GM19035 (cell line): Measurements from ENCODE around the gene GORASP1.

Experiments
- ATAC-seq: cut with Tn5 transposase; IDR thresholded peaks from one replicate; pipeline ENCODE4 v1.9.1; 2021; ENCODE audit not compliant: unreplicated experiment

Gene GORASP1

DNA sequence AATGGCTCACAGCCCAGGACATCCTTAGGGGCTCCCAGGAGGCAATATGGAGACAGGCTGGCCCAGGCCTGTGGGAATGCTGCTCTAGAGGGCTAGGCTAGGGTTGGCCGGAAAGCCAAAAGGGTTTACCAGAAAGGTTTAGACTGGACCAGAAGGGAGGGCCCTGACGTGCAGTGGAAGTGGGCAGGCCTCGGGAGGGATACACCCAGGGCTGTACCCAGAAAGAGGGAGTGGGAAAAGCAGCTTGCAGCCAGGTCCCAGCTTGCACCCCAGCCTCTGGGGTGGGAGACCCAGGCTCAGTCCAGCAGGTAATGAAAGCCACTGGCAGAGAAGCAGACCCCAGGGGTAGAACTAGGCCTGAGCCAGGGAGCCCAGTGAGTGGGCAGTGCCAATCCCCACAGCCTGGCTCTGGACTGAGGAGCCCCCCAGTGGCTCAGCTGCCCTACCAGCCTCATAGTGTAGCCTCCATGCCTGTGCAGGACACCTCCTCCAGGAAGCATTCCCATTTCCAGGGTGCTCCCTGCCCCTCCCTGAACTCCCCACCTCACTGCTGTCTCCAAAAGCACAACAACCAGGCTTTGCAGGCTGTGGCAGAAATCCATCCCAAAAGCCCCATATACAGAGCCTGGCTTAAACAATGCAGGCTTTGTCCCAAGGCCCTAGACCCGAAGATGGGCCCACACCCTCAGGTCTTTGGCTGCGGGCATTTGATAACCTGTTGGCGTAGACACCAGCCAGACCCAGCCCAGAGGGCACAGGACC lies 3.5 kb downstream of the GORASP1 start:
- no peak for ATAC-seq

DNA sequence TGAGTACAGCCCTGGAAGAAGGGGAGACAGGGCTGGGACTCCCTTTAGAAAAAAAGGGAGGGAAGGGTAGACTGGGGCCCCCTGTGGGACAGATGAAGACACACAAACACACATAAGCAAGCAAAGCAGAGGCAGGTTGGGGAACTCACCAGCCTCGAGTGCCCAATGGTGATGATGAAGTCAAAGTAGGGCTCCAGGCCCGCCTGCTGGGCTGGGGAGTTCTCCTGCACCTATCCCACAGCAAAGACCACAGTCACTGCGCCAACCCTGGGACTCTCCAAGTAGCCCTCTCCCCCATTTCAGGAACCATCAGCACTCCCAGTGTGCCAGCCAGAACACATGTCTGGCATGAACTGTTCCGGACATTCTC lies 4.1 kb downstream of the GORASP1 start:
- no peak for ATAC-seq

DNA sequence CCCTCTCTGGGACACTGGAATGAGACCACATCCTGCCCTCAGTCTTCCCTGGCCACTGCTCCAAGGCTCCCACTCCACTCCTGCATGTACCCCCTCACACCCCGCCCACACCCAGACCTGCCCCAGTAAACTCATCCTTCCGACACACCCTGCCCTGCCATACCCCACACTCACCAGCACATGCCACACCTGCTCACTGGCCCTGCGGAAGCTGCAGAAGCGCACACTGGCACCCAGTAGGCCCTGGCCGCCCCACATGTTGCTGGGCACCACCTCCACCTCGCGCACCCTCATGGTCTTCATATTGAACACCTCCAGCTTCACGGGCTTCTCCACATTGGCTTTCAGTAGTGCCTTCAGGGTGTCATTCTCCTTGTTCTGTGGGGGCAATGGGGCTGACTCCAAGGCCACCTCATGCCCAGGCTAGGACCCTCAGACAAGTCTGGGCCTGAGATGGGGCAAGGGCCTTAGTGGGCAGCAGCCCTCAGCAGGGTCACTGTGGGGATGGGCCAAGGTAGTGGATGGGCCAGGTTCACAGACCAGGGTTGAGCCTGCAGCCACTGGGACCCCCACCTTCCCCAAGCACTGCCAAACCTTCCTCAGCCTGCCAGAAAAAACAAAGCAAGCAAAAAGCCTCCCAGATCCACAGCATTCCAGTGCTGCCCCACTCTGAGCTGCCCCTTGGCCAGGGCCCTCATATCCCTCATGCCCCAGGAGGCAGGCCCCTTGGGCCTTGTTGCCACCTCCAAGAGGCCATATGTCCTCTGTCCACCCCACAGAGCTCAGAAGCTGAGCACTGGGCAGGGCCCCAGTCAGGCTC lies 4.7 kb downstream of the GORASP1 start:
- ATAC-seq = no peak

DNA sequence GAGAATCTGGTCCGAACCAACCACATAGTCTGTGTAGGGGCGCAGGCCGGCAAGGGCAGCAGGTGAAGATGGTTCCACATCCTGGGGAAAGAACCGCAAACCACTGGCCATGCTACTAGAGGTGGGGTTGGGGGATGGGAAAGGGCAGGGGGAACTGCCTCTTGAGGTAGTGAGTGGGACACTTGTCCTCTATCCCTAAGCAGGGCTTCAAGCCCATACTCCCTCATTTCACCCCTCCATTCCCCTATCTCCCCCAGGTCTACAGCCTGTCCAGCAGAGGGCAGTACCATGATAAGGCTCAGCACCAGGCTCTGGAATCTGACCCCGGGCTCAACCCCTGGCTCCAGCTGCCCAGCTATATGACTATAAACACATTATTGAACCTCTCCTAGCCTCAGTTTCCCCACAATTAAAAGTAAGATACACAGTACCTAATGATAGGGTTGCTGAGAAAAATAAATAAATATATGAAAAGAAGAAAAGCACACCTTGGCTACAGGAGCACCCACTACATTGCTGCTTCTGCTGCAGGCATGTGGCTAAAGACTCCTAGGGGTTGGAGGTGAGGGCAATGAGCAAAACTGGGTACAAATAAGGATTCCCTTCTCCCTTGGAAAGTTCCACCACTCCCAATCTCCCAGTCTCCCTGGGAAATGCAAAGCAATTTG lies 6.3 kb downstream of the GORASP1 start:
- peak; percentile 73 for ATAC-seq

DNA sequence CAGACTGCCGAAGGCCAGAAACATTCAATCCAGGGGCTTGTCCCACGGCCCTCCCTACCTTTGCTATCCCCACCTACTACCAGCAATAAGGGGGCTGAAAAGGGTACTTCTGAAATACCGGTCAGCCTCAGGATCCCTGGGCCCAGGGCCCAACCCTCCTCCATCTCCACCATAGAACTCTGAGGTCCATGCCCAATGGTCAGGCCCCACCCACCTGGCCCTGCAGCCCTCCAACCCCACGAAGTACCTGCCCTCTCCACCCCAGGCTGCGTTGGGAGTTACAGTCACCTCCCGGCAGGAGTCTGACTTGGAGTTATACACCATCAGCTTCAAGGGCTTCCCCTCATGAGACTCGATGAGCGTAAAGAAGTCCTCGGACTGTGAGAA lies 6.9 kb downstream of the GORASP1 start:
- ATAC-seq = no peak

DNA sequence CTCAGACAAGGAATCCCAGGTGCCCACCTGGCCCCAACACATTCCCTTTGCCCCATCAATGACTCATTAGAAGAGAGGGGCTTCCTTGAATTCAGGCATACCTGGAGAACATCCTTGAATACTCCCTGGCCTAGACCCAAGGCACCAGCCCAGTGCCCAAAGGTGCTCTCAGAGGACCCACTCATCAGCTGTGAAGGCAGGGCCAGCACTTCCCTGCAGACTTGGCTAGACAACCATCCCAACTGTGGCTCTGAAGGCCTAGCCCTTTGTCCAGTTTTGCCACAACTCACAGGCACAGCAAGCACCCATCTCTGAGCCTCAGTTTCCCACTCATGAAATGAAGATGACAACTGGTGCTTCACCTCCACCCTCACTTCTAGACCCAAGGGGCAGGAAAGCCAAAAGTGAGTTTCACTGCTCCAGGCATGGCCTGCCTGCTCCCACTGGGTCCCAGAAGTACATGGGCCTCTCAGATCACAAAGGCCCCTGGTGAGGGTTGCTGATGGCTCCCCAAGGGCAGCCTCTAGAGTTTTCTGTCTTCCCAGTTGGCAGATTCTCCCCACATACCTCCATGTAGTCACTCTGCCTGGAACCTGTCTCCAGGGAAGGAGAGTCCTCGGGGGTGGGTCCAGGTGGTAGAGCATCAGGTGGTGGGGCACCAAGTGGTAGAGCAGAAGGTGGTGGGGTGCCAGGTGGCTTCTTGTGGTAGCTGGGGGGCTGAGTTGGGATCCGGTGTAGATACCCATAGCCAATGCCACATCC lies 7.5 kb downstream of the GORASP1 start:
- no peak for ATAC-seq

DNA sequence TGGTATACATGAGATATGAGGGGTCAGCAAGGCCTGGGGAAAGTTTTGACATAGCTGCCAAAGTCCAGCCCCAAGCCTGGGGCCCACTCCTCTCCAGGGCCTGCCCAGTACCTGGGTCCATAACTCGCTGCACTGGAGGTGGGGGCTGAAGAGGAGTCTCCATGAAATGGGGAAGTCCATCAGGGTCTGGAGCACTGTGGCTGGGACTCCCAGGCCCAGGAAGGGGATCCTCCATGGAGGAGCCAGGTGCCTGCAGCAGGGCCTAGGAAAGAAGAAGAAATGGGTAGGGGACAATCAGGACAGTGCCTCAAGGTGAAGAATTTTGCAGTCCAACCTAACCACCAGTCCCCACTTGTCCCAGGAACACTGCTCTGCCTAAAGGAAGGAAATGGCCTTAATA lies 8.2 kb downstream of the GORASP1 start:
- no peak for ATAC-seq

DNA sequence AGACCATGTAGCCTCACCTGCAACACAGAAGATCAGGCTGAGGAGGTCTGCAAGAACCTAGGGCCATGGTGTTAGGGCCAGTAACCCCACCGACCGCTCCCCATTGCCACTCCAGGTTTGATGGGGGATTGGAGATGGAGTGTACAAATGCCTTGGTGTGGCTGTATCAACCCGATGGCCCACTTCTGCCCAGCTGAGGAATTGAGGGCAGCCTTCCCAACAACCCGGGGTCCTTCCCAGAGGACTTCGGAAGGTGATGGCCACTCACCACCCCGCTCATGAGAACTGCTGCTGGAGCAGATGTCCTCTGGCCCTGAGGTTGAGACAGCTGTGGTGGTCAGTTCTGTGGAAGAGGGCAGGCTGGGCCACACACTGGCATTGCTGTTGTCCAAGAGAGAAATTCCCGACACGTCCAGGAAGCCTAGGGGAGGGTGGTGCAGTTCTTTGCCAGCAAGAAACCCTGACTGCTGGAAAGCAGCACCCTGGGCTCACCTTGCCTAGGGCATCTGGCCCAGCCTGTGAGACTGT lies 8.9 kb downstream of the GORASP1 start:
- no peak for ATAC-seq

DNA sequence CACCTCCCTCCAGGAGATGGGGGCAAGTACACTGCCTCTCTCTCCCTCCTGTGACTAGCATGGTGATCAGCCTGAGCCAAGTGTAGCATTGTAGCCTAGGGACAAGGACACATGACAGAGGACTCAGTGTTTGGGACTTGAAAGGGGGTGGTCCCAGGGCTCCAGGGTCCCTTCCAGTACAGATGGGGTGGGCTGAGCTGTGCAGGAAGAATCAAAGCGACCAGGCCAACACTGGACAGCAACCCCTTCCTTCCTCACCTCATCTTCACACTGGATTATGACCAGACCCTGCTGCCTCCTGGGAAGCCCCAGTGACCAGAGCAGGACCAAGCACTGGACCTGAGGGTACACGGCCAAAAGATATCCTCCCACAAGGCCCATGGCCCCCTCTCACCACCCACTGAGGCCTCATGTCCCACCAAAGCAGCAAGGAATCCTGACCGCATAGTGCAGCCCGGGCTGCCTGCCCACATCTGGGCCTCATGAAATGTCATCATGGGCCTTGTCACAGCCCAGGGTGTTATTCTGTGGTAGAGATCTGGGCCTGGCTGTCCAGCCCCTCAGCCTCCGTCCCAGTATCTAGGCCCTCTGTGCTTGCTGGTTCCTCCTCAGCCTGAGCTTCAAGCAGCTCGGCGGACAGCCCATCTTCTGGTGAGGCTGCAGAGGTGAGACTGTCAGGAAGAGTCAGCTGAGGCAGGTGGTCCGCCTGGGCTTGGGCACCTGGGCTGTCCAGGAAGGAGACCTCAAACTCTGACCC lies 9.5 kb downstream of the GORASP1 start:
- no peak for ATAC-seq

DNA sequence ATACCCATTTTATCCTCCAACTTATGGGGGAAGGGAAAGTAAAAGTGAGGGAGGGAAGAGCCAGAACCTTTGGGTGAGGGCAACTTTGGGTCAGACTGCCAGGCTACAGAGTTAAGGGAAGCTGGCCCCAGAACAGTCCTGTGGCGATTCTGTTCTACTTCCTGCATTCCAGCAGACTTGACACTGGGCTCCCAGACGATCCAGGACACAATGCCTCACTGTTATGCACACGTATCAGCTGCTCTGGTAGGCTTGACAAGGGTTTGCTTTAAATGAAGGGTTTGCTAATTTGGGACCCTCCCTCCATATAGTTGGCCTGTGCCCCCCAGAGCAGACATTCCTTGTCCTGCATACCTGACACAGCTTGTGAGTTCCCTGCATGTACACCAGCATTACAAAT lies 10.7 kb downstream of the GORASP1 start:
- ATAC-seq = no peak

DNA sequence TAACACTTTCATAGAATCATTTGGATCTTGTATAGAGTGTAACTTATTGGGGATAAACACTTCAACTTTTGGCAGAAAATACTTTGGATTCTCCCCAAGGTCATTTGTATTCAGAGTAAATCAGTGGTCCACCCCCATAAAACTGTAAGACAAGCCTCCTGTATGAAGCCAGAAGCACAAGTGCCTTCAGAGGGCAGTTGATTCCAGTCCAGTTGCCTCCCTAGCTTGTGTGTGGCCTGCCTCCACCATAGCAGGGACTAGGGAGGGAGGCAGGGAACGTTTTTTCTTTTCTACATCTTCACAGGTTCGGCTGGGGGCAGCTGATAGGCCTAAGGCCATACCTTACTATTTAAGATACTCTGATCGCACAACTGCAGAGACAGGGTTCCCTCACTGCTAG lies 11.6 kb downstream of the GORASP1 start:
- ATAC-seq = no peak

DNA sequence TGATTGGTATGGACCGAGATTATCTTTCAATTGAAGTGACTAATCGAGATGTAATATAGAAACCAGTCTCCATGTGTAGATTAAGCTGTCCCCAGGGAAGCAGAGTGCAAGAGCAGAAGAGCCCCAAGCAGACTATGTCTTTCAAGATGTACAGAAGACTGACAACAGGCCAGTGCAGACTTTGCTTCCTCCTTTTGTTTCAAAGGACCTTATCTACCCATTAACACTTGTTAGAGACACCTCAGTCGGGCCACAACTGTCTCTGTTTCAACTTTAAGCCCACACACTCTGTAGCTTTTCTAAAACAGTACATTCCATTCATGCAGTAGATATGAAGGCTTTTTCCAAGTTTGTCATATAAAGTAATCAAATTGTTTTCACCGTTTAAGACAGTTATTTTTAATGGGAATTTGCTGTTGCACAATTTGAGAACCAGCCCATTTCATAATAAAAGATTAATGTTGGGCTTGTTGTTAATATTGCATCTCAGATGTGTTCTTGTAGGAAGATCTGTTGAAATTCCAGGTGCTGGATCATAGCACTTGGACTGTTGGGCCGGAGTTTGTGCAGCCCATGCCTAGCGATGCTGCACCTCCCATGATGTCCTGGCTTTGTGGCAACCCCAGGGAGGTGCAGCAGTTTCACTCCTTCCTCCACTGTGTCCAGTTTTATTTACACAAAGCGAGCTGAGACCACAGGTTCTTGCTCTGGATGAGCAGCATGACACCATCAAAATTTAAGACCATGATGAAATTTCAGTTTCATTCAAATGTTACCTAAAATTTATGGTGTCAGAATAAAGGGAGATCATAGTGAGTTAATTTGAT lies 12.4 kb downstream of the GORASP1 start:
- ATAC-seq = no peak

DNA sequence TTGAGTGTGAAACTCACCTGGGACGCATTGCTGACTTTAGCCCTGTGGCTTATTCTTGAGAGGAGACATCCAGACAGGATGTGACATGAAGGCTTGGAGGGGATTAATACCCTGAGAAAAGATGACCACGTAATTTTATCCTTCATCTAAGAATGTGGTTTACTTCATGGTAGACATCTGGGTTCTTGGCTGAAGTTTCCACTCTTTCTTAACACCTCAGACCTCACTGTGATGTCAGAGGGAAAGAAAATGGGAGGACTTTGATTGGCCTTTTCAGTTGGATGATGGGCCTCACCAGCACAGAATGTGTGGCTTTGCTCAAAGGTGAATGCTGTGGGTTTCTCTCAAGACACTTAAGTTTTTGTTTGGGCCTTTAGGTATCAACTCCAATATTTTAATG lies 16.5 kb downstream of the GORASP1 start:
- no peak for ATAC-seq

DNA sequence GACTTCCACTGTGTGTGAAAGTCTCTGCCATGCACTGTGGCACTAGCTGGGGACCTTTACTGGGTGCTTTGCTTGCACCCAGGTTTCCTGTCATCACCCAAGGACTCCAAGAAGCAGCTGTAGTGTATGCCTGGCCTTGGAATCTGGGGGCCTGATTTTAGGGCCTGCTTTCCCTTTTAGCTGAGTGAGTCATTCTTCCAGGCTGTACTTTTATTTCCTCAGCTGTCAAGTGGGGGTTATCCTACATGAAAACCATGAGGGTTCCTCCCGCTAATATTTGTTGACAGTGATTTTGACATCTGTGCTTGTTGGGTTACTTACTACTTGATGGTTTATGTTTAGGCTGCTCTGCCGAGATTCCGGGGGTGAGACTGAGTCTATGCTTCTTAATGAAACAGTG lies 18.5 kb downstream of the GORASP1 start:
- no peak for ATAC-seq

DNA sequence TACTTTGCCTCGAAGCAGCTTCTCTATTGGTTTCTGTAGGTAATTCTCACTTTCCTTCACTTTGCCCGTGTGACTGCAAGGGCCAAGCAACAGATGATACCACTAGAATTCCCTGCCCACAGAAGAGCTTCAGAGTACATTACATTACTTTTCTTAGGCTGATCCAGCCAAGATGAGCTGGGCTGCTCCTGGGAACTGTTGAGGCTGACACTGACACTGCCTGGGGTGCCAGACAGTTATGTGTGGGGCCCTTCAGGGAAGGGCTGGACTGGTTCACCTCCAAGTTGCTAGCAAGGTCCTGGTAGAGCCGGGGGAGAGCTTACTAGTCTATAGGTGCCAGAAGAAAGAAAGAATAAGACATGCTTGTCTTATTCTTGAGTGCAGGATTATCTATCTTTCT lies 19.0 kb downstream of the GORASP1 start:
- ATAC-seq = no peak

DNA sequence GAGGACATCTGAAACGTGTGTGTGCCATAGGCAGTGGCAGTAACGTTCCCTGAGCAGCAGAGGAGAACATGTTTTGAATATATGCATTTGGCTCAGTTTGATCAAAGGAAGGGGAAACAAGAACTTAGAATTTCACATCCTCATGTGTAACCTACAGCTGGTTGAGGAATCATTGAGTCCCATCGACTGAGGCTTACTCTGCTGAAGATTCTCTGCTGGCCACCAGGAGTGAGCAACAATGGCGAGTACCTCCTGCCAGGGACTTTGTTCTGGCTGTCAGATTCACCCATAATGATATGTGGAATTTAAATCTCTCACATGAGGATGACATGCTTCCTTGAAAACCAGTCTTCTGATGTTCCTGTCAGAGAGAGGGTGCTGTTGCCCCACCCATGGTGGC lies 21.3 kb downstream of the GORASP1 start:
- ATAC-seq = no peak

DNA sequence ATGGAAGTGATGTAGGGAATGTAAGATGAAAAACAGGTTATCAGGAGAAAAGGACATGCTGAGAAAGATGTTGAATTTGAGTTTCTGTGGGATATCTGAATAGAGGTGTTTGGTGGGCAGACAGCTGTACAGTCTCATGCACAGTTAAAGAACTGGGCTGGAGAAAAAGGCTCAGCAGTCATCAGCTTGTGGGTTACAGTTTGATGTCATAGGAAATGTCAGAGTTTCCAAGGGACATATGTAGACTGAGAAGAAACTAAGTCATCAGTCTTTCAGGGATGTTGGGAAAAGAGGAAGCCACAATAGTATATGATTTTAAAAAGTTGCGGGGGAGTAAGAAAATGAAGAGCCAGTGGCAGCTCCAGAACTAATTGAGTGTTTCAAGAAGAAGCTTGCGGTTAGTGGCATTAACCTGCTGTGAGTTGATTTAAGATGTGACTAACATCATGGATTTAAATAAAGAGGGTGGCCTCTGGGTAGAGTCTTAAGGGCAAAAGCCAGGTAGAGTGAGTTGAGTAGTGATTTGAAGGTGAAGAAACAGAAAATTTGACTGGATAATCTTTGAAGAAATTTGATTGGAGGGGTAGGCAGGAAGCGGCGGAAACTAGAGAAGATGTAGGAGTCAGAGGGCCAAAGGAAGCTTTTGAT lies 24.6 kb downstream of the GORASP1 start:
- no peak for ATAC-seq

DNA sequence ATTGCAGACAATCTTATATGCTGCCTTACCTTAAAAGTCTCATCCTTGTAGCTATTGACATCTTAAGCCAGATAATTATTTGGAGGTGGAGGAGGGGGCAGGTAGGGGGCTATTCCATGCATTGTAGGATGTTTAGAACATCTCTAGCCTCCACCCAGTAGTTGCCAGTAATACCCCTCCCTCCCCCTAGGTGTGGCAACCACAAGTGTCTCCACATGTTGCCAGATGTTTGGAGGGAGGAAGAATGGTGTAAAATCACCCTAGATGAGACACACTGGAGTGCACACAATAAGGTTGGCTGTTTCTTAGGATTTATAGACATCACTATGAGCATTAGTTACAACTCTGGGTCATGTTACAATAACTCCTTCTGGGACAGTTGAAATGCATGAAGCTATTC lies 27.4 kb downstream of the GORASP1 start:
- ATAC-seq = no peak

DNA sequence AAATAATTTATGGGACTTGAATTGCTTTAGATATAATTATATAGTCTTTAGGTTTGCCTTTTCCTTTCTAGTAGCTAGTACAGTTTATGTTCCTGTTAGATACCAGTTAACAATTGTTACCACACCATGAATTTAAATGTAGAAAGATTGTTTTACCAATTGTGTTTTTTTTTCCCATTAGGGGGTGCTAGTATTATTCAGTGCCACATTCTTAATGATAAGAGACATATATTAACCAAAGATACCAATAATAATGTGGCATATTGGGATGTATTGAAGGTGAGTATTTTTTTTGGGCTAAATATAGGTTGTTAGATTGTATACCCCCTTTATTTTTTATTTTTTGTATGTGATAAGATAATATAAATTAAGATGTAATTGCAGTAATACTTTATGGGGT lies 27.9 kb downstream of the GORASP1 start:
- ATAC-seq = no peak
